HG03521 (cell line): ENCODE measurements around the gene ITPA.

Experiments used
- ATAC-seq: cut with Tn5 transposase; IDR thresholded peaks from one replicate; pipeline ENCODE4 v1.9.1; 2021; ENCODE audit warnings: mild to moderate bottlenecking, moderate library complexity; ENCODE audit not compliant: unreplicated experiment

Gene ITPA

GRCh38 chr20:3209257-3209945 lies at the start of gene ITPA:
Gene ITPA, plus strand, starts transcription at chr20:3209498. Its CDS starts 54 bp downstream, at chr20:3209552.
- ATAC-seq, result peak; percentile 39

- no peak for ATAC-seq
Measured at GRCh38 chr20:3160418-3160817, 48.9 kb upstream of the ITPA start.

GRCh38 chr20:3161316-3162079 lies 47.8 kb upstream of the ITPA start:
- no peak for ATAC-seq

- ATAC-seq, result no peak
Measured at GRCh38 chr20:3162080-3162611, 47.2 kb upstream of the ITPA start.

- ATAC-seq, result no peak
Measured at GRCh38 chr20:3163099-3164042, 45.9 kb upstream of the ITPA start.

GRCh38 chr20:3164043-3164762 lies 45.1 kb upstream of the ITPA start:
- no peak for ATAC-seq

GRCh38 chr20:3164763-3165410 lies 44.4 kb upstream of the ITPA start:
- ATAC-seq, result no peak

GRCh38 chr20:3165473-3166337 lies 43.6 kb upstream of the ITPA start:
- no peak for ATAC-seq

- ATAC-seq, result no peak
Measured at GRCh38 chr20:3166338-3166912, 42.9 kb upstream of the ITPA start.

- ATAC-seq, result no peak
Measured at GRCh38 chr20:3166913-3167342, 42.4 kb upstream of the ITPA start.

GRCh38 chr20:3167738-3168078 lies 41.6 kb upstream of the ITPA start:
- no peak for ATAC-seq

- ATAC-seq, result no peak
Measured at GRCh38 chr20:3168079-3168828, 41.0 kb upstream of the ITPA start.

GRCh38 chr20:3168829-3169590 lies 40.3 kb upstream of the ITPA start:
- ATAC-seq, result no peak

- no peak for ATAC-seq
Measured at GRCh38 chr20:3171391-3172125, 37.7 kb upstream of the ITPA start.

- no peak for ATAC-seq
Measured at GRCh38 chr20:3172126-3172932, 37.0 kb upstream of the ITPA start.
